Endothelial cell of umbilical vein (primary cell): Measurements from ENCODE around the gene MYH9. TPM values are rescaled to one million over a fixed set of nuclear protein-coding genes. Genes with fewer than 3 reads are reported as not detected.

Experiments
- BruUV-seq: library from RNA; stranded (reverse); fragments of 400-500 nt; replicated peaks from 2 replicates; lab custom pipeline; 2021; lab: Mats Ljungman, UMichigan
- CTCF ChIA-PET: fragments of 300-600, 350-600 bp; sonication (Branson Sonifier 250); formaldehyde crosslinking; loops from one replicate; lab custom pipeline; 2021; ENCODE audit warnings: antibody characterized with exemption, inconsistent platforms; lab: Charles Lee
- POLR2A ChIA-PET: fragments of 300-600, 350-600 bp; sonication (Branson Sonifier 250); formaldehyde crosslinking; loops from one replicate; lab custom pipeline; 2021; ENCODE audit warnings: antibody characterized with exemption, inconsistent platforms; lab: Charles Lee
- DNase-seq: peaks from one replicate; pipeline ENCODE4 v3.0.0-alpha.2; 2011; ENCODE audit warnings: low read depth, low spot score
- FAIRE-seq: peaks from 2 replicates; lab custom pipeline; 2011; peaks lifted over from hg19 to GRCh38; lab: Jason Lieb, UNC
- H2AFZ ChIP-seq: 2 replicates; pipeline ENCODE4 v1.6.0; 2012; ENCODE audit warnings: low read depth, low read length, control low read depth, inconsistent platforms
- H3K27ac ChIP-seq: 2 replicates; pipeline ENCODE4 v1.5.1; 2011; ENCODE audit warnings: low read depth, mild to moderate bottlenecking, control low read depth, low read length, moderate library complexity; ENCODE audit not compliant: insufficient read depth
- H3K27me3 ChIP-seq, 2 experiments: 2 replicates each; pipeline versions ENCODE4 v1.6.0 to v1.6.1; 2011; ENCODE audit warnings: low read length in 2 of 2, mixed read lengths in 1 of 2; ENCODE audit not compliant: control insufficient read depth in 2 of 2, insufficient read depth in 2 of 2
- H3K36me3 ChIP-seq, 2 experiments: 2 replicates in 1 of 2; 3 replicates in 1 of 2; pipeline ENCODE4 v1.5.1; 2011; ENCODE audit warnings: low read length in 2 of 2, mild to moderate bottlenecking in 1 of 2, moderate library complexity in 1 of 2; ENCODE audit not compliant: control insufficient read depth in 2 of 2, insufficient read depth in 2 of 2; ENCODE audit errors: extremely low read depth in 1 of 2
- H3K4me1 ChIP-seq: 3 replicates; pipeline ENCODE4 v1.5.1; 2011; ENCODE audit warnings: mild to moderate bottlenecking, low read length; ENCODE audit not compliant: control insufficient read depth, insufficient read depth; ENCODE audit errors: extremely low read depth
- H3K4me2 ChIP-seq: 2 replicates; pipeline ENCODE4 v1.6.1; 2011; ENCODE audit warnings: low read length, control low read depth, mixed read lengths; ENCODE audit not compliant: insufficient read depth
- H3K4me3 ChIP-seq, 3 experiments: fragments of 200-600 bp in 1 of 3; sonication (generic), shearing (Covaris generic) in 1 of 3; replicated peaks in 1 of 3; 2 replicates each; pipeline ENCODE4 v1.5.1; 2011 to 2016; ENCODE audit warnings: control low read depth in 3 of 3, low read length in 3 of 3, mild to moderate bottlenecking in 2 of 3, inconsistent platforms in 1 of 3, low read depth in 1 of 3, moderate library complexity in 1 of 3; ENCODE audit not compliant: insufficient read depth in 1 of 3
- H3K79me2 ChIP-seq: 2 replicates; pipeline ENCODE4 v1.6.0; 2012; ENCODE audit warnings: low read length, inconsistent platforms; ENCODE audit not compliant: control insufficient read depth, insufficient read depth
- H3K9ac ChIP-seq: replicated peaks from 2 replicates; pipeline ENCODE3; 2011; ENCODE audit warnings: low read length, control low read depth; ENCODE audit not compliant: insufficient read depth; ENCODE audit errors: extremely low read depth
- H3K9me1 ChIP-seq: replicated peaks from 3 replicates; pipeline ENCODE4 v1.6.0; 2011; ENCODE audit warnings: mild to moderate bottlenecking, low read length; ENCODE audit not compliant: control insufficient read depth, insufficient read depth; ENCODE audit errors: extremely low read depth
- H3K9me3 ChIP-seq: replicated peaks from 2 replicates; pipeline ENCODE4 v1.5.1; 2012; ENCODE audit warnings: low read length, inconsistent platforms; ENCODE audit not compliant: control insufficient read depth, insufficient read depth
- H4K20me1 ChIP-seq: replicated peaks from 2 replicates; pipeline ENCODE3; 2011; ENCODE audit warnings: mild to moderate bottlenecking, low read length; ENCODE audit not compliant: control insufficient read depth, insufficient read depth; ENCODE audit errors: extremely low read depth
- EZH2 ChIP-seq: IDR thresholded peaks from 2 replicates; pipeline ENCODE4 v1.6.1; 2012; ENCODE audit warnings: borderline replicate concordance, low read depth, mild to moderate bottlenecking, moderate library complexity, low read length, inconsistent platforms; ENCODE audit not compliant: severe bottlenecking
- FOS ChIP-seq: IDR thresholded peaks from 2 replicates; pipeline ENCODE4 v1.6.1; 2011; ENCODE audit warnings: mild to moderate bottlenecking, low read length, moderate library complexity, borderline replicate concordance; ENCODE audit not compliant: insufficient read depth
- GATA2 ChIP-seq: IDR thresholded peaks from 2 replicates; pipeline ENCODE4 v1.7.0; 2011; ENCODE audit warnings: low read depth, mild to moderate bottlenecking, moderate library complexity, mixed read lengths, low read length; ENCODE audit not compliant: insufficient read length, insufficient read depth
- JUN ChIP-seq: IDR thresholded peaks from 2 replicates; pipeline ENCODE4 v1.6.1; 2011; ENCODE audit warnings: borderline replicate concordance, low read depth; ENCODE audit not compliant: insufficient read length, insufficient read depth
- MYC ChIP-seq: IDR thresholded peaks from one replicate; pipeline ENCODE4 v1.6.1; 2011; ENCODE audit warnings: mild to moderate bottlenecking, low read depth, low read length
- POLR2A ChIP-seq: IDR thresholded peaks from 2 replicates; pipeline ENCODE4 v1.6.1; 2012; ENCODE audit warnings: low read depth, mild to moderate bottlenecking, control low read depth, low read length
- POLR2AphosphoS5 ChIP-seq: IDR thresholded peaks from 2 replicates; pipeline ENCODE4 v1.6.1; 2012; ENCODE audit warnings: low read depth, mild to moderate bottlenecking, control low read depth, low read length, moderate library complexity; ENCODE audit not compliant: insufficient read depth
- dilution Hi-C: fragments of 300-500 bp; cut with MboI; formaldehyde crosslinking; loops from one replicate; pipeline ENCODE4 v1.15.0; 2019; ENCODE audit warnings: low sequenced_read_pairs; ENCODE audit not compliant: extremely low pct_ligation_motif_present
- intact Hi-C: fragments of 100-400 bp; cut with micrococcal nuclease; formaldehyde crosslinking; loops from one replicate; pipeline ENCODE4 v1.10.0; 2022
- polyA plus RNA-seq, 4 experiments: library from polyadenylated mRNA; depleted of rRNA in 3 of 4; stranded (reverse) in 3 of 4; unstranded in 1 of 4; fragments of >200 nt; gene quantifications; 2 replicates each; pipeline versions ENCODE4 v1.2.1 to v1.2.3, GENCODE V29; 2011 to 2012; ENCODE audit warnings: missing spikeins in 1 of 4
- total RNA-seq: library from RNA; stranded (reverse); gene quantifications from 2 replicates; pipeline ENCODE4 v1.2.3, GENCODE V29; 2021
- TF ChIP-seq, protein P1 (sequence below), 2 donors: IDR thresholded peaks; 1 replicate in 1 of 2; 2 replicates in 1 of 2; pipeline ENCODE4 v1.5.1; 2011; ENCODE audit warnings: low read length in 2 of 2, mild to moderate bottlenecking in 2 of 2, moderate library complexity in 2 of 2, control low read depth in 1 of 2, inconsistent platforms in 1 of 2, low read depth in 1 of 2; ENCODE audit not compliant: insufficient read depth in 1 of 2; ENCODE audit errors: extremely low read depth in 1 of 2
- TF ChIP-seq, protein P2 (sequence below): IDR thresholded peaks from 2 replicates; pipeline ENCODE4 v1.6.1; 2011; ENCODE audit not compliant: insufficient read depth, insufficient read length

The MYH9 gene
- total and polyA plus RNA-seq, 2 donors (not counting 3 experiments of a cell fraction or from before 2014, with no cell fraction given) = 188 to 1,413 TPM

DNA sequence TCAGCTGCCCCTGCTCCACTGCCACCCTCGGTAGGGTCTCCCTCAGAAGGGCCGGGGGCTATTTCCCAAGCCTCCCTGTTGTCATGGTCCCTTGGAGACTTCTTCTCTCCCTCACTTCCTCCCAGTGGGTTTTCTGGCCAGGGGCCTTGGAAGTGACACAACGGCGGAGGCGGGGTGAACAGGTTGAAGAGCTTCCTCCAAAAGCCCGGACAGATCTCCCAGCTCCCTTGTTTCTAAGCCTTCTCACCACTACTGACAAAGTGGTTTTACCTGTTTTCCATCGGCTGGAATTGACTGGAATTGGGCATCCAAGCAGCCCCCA lies 14.5 kb downstream of the MYH9 start:
- DNase-seq (no peak), FAIRE-seq (no peak)
- Histone ChIP-seq H4K20me1 (peaks cover 5% of the 10 kb centered on the region), H3K79me2 (peaks cover 99% of the 10 kb centered on the region), H3K27ac (peak overlapping the region; percentile 31), H2AFZ (no peak overlapping the region), H3K36me3 (peaks cover 6 to 7% of the 10 kb centered on the region in 2 experiments), H3K9me1 (no peaks in the 10 kb centered on the region), H3K4me2 (no peak overlapping the region), H3K9me3 (no peaks in the 10 kb centered on the region), H3K27me3 (no peaks in the 10 kb centered on the region), H3K9ac (peak overlapping the region; percentile 17), H3K4me3 (no peak overlapping the region), H3K4me1 (peaks cover 94% of the 10 kb centered on the region)
- CTCF ChIA-PET = interaction anchor here (0.9 to 4.7 kb wide), 2 partner anchors 72 to 97 kb away, joined by 3 to 32 read pairs; no protein-coding TSS in a partner anchor
- no TSS peak for BruUV-seq
- TF ChIP-seq FOS (no peak), EZH2 (no peak), JUN (no peak), MYC (no peak), GATA2 (no peak), POLR2A (no peak), POLR2AphosphoS5 (no peak)
- TF ChIP-seq, protein P1, sequence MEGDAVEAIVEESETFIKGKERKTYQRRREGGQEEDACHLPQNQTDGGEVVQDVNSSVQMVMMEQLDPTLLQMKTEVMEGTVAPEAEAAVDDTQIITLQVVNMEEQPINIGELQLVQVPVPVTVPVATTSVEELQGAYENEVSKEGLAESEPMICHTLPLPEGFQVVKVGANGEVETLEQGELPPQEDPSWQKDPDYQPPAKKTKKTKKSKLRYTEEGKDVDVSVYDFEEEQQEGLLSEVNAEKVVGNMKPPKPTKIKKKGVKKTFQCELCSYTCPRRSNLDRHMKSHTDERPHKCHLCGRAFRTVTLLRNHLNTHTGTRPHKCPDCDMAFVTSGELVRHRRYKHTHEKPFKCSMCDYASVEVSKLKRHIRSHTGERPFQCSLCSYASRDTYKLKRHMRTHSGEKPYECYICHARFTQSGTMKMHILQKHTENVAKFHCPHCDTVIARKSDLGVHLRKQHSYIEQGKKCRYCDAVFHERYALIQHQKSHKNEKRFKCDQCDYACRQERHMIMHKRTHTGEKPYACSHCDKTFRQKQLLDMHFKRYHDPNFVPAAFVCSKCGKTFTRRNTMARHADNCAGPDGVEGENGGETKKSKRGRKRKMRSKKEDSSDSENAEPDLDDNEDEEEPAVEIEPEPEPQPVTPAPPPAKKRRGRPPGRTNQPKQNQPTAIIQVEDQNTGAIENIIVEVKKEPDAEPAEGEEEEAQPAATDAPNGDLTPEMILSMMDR (IDR thresholded peaks at IDR 0.05; ENCODE audit: extremely low read depth in 1 of 2, insufficient read depth in 1 of 2, low read depth in 1 of 2, low read length in 2 of 2) = no peak
- TF ChIP-seq, protein P2, sequence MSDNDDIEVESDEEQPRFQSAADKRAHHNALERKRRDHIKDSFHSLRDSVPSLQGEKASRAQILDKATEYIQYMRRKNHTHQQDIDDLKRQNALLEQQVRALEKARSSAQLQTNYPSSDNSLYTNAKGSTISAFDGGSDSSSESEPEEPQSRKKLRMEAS = no peak
- intact Hi-C loops (no loop called here), dilution Hi-C loops (no loop called here)
- POLR2A ChIA-PET = no interaction called here
